Central memory CD4-positive, alpha-beta T cell (primary cell): ENCODE data around the gene SLC37A1.
A peak's percentile ranks its signal among the peaks of the same experiment; 100 is the strongest.

Experiments used
- DNase-seq: peaks from one replicate; pipeline ENCODE4 v3.0.0; 2022

The SLC37A1 gene

GRCh38 chr21:42479582-42479981, 34.1 kb upstream of the SLC37A1 start:
- DNase-seq, result no peak

GRCh38 chr21:42480736-42481135, 32.9 kb upstream of the SLC37A1 start:
- no peak for DNase-seq

GRCh38 chr21:42481169-42481568, 32.5 kb upstream of the SLC37A1 start:
- DNase-seq, result no peak

- no peak for DNase-seq
These were observed 28.7 kb upstream of the SLC37A1 start for GRCh38 chr21:42484966-42485365.

- no peak for DNase-seq
These were observed 27.6 kb upstream of the SLC37A1 start for GRCh38 chr21:42486072-42486471.

GRCh38 chr21:42486531-42486930, 27.1 kb upstream of the SLC37A1 start:
- no peak for DNase-seq

GRCh38 chr21:42489006-42489563, 24.6 kb upstream of the SLC37A1 start:
- DNase-seq, result no peak

- no peak for DNase-seq
These were observed 23.7 kb upstream of the SLC37A1 start for GRCh38 chr21:42489991-42490390.

- no peak for DNase-seq
These were observed 22.9 kb upstream of the SLC37A1 start for GRCh38 chr21:42490720-42491119.

GRCh38 chr21:42491328-42491727, 22.3 kb upstream of the SLC37A1 start:
- DNase-seq, result no peak

- no peak for DNase-seq
These were observed 21.5 kb upstream of the SLC37A1 start for GRCh38 chr21:42492201-42492600.

- DNase-seq, result no peak
These were observed 20.3 kb upstream of the SLC37A1 start for GRCh38 chr21:42493109-42494060.

- DNase-seq, result no peak
These were observed 18.6 kb upstream of the SLC37A1 start for GRCh38 chr21:42495027-42495426.

- no peak for DNase-seq
These were observed 17.9 kb upstream of the SLC37A1 start for GRCh38 chr21:42495765-42496119.

GRCh38 chr21:42496120-42496838, 17.4 kb upstream of the SLC37A1 start, which contains the start of gene RSPH1:
Gene RSPH1, minus strand, starts transcription at chr21:42496224. Its CDS starts 38 bp downstream, at chr21:42496186.
- DNase-seq, result peak; percentile 99

GRCh38 chr21:42496839-42497202, 16.8 kb upstream of the SLC37A1 start:
- DNase-seq, result no peak

GRCh38 chr21:42498012-42498411, 15.6 kb upstream of the SLC37A1 start:
- DNase-seq, result no peak

GRCh38 chr21:42499444-42500112, 14.1 kb upstream of the SLC37A1 start:
- no peak for DNase-seq

GRCh38 chr21:42500225-42500624, 13.4 kb upstream of the SLC37A1 start:
- no peak for DNase-seq

- no peak for DNase-seq
These were observed 12.9 kb upstream of the SLC37A1 start for GRCh38 chr21:42500736-42501135.

GRCh38 chr21:42503711-42504110, 9.9 kb upstream of the SLC37A1 start:
- DNase-seq, result no peak

GRCh38 chr21:42505090-42505726, 8.4 kb upstream of the SLC37A1 start:
- no peak for DNase-seq

- no peak for DNase-seq
These were observed 6.2 kb upstream of the SLC37A1 start for GRCh38 chr21:42507418-42507817.
